HCEC 1CT (cell line): ENCODE data around the gene DTD1.

Source experiments
- DNase-seq: peaks from one replicate; pipeline ENCODE4 v3.0.0-alpha.2; 2017

Gene DTD1

DNA sequence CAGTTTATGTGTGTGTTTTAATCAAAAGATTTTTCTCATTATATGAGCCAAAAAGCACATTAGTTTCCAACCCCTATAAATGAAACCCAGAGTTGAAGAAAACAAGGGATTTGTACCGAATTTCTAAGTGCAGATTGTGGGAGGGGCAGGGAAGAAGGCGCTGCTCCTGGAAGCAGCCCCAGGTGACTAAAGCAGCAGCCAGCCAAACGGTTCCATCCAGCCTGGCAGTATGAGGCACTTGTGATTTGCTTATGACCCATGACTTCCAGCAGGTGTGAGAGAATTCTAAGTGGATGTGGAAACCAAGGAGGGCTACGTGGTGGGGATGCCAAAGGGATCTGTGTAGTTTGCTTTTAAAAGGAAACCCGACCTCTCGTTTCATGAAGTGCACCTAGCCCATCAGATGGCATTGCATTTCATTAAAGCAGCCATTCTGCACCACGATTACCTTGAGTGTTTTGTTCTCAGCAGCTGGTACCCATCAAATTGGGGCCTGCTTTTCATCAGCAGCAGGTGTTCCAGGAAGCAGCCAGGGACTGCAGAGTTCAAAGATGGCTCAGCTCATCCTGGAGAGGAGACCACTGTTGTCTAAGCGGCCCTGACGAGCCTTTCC, 79.1 kb downstream of the DTD1 start:
- no peak for DNase-seq

GRCh38 chr20:18669241-18670019, 81.6 kb downstream of the DTD1 start:
- DNase-seq: no peak

GRCh38 chr20:18671203-18671710, 83.4 kb downstream of the DTD1 start:
- DNase-seq: no peak

GRCh38 chr20:18672834-18673233, 85.0 kb downstream of the DTD1 start:
- DNase-seq: no peak

DNA sequence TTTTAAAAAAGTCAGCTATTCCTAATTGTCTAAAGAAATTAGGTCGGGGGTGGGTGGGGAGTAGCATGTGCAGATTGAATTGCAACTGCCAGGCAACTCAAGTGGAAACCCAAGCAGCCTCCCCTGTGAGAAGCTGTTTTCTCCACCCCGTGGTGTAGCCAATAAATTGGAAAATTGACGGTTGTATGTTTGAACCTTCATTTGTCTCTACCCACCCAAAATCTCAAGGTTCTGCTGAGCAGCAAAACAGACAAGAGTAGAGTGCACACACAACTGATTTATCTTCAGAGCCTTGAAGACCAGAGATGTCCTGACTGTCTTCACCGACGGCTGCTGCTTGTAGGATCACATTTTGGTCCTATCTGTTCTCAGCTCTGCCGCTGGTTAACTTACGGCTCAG, 88.5 kb downstream of the DTD1 start:
- DNase-seq: no peak

- DNase-seq: no peak
Observed at GRCh38 chr20:18677126-18677525, 89.3 kb downstream of the DTD1 start.

DNA sequence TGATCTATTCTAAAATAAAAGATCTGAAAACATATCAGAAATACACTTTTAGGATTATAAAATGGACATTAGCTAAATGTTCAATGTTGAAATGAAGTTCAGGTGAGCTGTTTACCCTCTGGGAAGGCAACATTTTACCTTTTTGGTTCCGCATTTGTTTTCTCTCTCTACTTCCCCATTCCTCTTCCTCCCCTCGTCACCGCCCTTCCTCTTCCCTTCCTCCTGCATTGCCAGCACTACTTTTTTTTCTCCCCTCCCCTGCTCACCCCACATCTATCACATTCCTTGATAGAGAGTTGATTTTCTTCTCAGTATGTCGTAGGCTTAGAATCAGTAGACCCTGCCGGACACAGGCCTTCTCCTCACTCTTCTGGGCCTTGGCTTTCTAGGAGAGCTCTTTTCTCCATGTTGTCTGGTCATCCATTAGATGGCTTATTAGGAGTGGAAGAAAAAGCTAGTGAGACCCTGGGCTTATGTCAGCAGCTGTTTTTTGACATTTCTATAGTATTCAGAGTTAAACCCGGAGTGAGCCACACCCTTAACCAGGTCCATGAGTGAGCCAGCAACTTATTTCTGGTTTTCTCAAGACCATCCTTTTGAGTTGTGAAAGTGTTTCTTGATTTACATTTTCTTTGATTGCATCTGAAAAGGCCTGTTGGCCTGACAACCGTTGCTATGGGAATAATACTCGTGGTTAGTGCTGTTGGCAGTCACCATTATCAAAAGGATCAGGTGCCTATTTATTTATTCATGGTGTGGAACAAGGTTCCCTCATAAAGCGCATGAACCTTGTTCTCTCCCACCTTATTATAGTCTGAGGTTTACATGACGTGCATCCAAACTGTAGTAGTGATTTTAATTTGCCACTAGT, 90.9 kb downstream of the DTD1 start:
- no peak for DNase-seq

DNA sequence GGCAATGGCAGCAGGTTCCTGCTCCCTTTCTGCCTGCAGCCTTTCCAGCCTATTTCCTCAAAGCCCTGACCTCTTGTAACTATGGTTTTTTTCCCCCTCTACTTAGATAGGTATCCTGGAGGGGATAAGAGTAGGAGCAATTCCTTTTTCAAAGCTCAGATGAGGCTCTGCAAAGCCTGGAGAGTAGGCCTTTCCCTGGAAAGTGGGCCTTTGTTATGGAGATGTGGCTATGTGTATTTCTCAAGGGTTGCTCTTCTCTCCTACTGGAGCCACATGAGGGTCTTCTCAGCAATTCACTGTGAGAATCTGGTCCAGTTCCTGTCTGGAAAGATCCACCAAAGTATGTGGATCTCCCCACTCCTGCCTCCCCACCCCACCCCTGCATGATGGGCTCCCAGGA, 96.0 kb downstream of the DTD1 start:
- no peak for DNase-seq

DNA sequence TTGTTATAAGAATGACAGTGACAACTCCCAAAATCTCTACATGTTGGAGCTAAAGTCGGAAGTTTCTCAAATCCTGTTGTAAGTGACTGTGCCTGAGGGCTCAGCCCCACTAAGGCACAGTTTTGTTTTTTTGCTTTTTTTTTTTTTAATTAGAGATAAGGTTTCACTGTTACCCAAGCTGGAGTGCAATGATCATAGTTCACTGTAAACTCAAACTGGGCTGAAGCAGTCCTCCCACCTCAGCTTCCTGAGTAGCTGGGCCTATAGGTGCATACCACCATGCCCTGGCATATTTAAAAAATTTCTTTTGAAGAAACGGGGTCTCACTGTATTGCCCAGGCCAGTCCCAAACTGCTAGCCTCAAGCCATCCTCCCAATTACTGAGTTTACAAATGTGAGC, 96.9 kb downstream of the DTD1 start:
- DNase-seq: no peak

GRCh38 chr20:18685406-18685805, 97.6 kb downstream of the DTD1 start:
- no peak for DNase-seq

GRCh38 chr20:18686696-18687095, 98.8 kb downstream of the DTD1 start:
- no peak for DNase-seq

DNA sequence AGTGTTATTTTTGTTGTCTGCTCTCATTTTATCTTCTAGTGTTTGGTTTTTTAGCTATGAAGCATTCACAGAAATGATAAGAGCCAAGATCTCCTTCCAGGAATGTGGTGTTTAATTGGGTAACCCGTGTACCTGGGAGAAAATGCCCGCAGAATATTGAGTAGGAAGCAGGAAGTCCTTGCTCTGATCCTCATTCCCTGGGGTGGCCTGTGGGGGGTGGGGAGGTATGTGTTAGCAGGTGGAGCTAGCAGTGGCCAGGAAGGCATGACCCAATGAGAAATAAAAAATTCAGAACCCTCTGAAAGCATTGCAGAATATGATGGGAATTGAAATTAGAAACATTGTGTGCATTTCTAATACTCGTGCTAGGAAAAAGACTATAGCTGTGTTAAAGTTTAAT, 100.8 kb downstream of the DTD1 start:
- DNase-seq: no peak

- DNase-seq: no peak
Observed at GRCh38 chr20:18689557-18689956, 101.7 kb downstream of the DTD1 start.

DNA sequence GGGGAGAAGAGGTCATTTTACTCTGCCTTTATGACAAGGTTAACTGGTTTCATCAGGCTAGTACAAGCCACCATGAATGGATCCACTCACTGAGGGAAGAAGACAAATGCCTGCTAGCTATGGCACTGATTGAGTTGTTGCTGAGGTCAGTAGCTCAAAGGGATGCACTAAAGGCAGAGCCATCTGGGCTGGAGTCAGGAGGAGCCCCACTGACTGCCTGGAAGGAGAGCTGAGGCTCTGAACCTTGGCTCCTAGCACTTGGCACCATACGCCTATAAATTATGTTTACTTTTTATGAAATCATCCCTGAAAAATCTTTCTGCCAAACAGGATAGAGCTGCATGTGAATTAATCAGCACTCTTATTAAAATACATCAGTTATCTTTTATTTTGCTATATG, 104.6 kb downstream of the DTD1 start:
- peak; percentile 18 for DNase-seq

DNA sequence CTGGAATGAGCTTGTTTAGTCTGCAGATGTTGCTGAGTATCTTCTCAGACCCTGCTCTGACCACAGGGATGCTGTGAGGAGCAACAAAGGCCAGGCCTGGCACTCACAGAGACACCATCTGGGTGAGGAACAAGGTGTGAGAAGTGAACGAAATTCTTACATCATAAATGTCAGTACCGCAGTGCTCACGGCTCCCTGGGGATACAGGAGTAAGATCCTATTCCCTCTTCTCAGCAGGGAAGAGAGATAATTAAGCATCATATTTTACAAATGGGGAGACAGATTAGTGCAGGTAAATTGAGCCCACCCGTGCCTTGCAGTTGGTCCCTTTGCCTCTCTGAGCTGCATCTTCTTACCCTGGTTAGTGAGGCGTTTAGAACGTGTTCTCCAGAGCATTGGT, 106.2 kb downstream of the DTD1 start:
- DNase-seq: no peak

DNA sequence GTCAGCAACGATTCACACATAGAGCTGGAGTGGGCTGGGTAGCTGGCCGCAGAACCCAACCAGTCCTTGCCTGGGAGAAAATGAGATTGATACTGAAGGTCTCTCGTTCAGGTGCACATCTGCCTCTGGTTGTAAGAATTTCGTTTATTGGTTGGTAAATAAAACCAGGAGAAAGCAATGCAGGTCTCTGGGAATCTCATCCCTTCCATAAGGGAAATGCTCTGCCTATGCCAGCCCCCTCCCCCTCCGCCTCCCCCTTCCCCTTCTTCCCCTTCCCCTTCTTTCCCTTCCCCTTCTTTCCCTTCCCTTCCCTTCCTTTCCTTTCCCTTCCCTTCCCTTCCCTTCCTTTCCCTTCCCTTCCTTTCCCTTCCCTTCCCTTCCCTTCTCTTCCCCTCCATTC, 107.3 kb downstream of the DTD1 start:
- no peak for DNase-seq

- no peak for DNase-seq
Observed at GRCh38 chr20:18698735-18699380, 111.0 kb downstream of the DTD1 start.

DNA sequence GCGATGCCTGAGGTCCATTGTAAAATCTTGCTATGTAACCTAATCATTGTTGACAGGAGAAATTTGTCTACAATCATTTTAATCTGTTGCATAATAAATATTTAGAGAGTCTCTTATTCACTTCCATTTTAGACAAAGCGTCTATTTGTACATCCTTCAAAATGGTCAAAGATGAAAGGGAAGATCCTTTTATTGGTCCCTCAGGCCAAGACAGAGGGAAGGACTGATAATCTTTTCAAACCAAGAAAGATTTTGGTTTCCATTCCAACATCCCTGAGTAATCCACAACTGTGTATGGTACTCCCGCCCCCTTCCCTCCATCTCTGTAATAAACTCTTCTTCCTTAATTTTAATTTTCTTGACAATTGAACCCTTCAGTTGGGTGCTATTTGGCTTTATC, 114.1 kb downstream of the DTD1 start:
- no peak for DNase-seq

DNA sequence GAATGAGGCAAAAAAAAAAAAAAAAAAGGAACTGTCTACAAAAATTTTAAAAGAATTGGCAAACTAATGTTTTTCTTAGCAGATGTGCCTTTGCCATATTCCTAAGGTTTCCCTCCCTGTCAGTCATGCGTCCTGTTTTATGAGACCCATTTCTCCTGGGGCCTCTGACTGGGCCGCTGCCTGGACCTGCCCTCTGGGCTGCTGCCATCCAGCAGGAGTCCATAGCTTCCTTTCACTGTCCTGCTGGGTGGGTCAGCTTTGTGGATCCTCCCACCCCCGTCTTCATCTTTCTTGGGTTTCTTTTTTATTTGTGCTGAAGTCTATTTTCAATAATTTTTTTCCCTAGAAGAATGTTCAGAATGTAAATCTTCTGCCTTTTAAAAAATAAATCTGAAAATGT, 114.9 kb downstream of the DTD1 start:
- no peak for DNase-seq

GRCh38 chr20:18705490-18705889, 117.6 kb downstream of the DTD1 start:
- peak; percentile 97 for DNase-seq

- DNase-seq: peak; percentile 40
Observed at GRCh38 chr20:18705910-18706309, 118.1 kb downstream of the DTD1 start.

DNA sequence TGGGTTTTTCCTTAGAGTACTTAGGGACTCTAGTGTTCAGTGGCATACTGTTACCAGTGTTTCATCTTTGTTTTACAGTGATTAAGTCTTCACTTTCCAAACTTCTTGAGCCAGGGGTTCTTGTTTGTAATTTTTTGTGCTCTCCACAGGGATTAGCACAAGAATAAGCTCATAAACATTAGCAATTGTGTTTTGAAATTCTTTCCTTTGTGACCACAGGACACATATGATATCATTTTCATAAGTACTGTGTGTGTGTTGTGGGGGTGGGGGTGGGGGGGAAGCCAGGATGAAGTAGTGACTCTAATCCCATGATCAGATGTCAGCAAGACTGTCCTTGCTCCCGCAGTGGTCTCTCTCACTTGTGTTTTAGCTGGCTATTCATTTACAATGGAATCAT, 124.3 kb downstream of the DTD1 start:
- DNase-seq: peak; percentile 27

DNA sequence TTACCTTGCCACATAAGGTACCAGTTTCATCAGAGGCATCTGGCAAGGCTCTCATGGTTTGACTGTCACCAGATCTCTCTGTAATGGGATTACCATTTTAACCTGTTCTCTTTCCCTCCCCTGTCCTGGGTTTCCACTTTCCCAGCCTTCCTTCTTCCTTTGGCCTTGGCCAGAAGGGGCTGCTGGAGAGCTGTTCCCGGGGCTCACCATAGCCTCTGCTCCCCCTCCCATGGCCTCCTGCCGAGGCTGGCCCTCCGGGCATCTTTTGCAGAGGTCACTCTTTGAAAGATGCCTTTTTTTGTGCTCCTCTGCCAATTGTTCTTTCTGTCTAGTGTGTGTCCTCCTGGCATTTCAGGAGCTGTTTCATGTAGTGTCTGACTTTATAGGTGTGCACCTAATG, 125.0 kb downstream of the DTD1 start:
- no peak for DNase-seq
